22Rv1 (cell line): ENCODE measurements around the gene XXYLT1.

Experiments used
- CTCF ChIP-seq: fragments of 450-650 bp; IDR thresholded peaks from 2 replicates; pipeline ENCODE4 v1.5.1; 2017; ENCODE audit warnings: mild to moderate bottlenecking
- ZFX ChIP-seq: fragments of 450-650 bp; IDR thresholded peaks from 2 replicates; pipeline ENCODE4 v1.6.1; 2017; ENCODE audit warnings: antibody characterized with exemption, borderline replicate concordance

DNA sequence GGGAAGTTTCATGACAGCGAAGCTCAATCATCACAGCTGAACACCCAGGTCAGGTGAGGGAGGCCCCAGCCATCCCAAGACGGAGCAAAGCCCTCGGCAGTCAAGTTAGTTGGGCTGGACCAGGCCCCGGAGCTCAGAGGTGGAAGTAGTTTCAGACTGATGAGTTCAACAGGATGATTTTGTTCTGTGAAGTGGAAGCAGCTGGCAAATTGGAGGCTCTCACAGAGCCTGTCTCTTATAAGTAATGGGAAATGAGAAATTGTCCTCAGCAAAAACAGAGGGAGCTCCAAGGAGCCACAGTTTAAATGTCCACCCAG lies 245.1 kb downstream of the XXYLT1 start:
- TF ChIP-seq CTCF (no peak), ZFX (no peak)
